MV-4-11 (cell line): ENCODE measurements around the gene KRTAP5-2.
"Not testable (repeated sequence)": the region's sequence is repeated elsewhere in the genome, so short reads cannot be mapped to it uniquely, and the experiment has no call there.

Experiments
- DNase-seq: peaks from one replicate; lab custom pipeline; 2025; lab: John Stamatoyannopoulos, UW

KRTAP5-2 gene, protein sequence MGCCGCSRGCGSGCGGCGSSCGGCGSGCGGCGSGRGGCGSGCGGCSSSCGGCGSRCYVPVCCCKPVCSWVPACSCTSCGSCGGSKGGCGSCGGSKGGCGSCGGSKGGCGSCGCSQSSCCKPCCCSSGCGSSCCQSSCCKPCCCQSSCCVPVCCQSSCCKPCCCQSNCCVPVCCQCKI

GRCh38 chr11:1597994-1598380 is at the start of gene KRTAP5-2:
KRTAP5-2 (minus strand) TSS chr11:1598294; CDS start chr11:1598250, 44 bp downstream.
- DNase-seq, result no peak

DNA sequence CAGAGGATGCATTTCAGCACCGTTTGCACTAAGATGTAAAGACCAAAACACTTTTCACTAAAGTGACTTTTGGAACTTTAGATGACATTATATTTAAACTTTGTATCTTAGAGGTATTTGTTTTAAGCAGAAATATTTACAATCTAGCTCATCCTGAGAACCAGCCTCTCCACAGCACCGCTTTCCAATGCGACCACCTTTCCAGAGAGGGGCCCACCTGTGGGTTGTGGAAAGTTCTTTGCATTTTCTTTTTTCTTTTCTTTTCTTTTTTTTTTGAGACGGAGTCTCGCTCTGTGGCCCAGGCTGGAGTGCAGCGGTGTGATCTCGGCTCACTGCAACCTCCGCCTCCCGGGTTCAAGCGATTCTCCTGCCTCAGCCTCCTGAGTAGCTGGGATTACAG is 48.4 kb upstream of the KRTAP5-2 start:
- not testable (repeated sequence) for DNase-seq

DNA sequence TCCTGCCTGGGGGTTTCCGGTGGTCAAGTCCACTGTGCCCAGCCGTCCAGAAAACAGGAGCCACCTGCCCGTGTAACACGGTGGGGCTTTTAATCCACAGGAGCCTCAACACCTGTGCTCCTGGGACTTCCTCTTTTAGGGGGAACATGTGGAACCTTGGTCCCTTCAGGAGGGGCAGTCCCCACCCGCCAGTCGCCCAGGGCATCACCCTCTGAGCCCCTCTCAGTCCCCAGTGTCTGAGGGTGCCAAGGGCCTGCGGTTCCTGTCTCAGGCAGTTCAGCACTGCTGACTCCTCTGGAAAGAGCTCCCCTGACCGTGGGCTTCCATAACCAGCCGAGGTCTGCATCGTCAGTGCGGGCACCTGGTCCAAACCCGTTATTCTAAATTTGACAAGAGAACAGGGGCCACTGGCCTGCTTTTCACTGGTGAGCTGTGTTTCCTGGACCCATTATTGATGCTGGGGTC is 47.3 kb upstream of the KRTAP5-2 start:
- DNase-seq, result no peak

- DNase-seq, result no peak
Observed at GRCh38 chr11:1644601-1645356, 46.7 kb upstream of the KRTAP5-2 start.

- no peak for DNase-seq
Observed at GRCh38 chr11:1643146-1643690, 45.1 kb upstream of the KRTAP5-2 start.

GRCh38 chr11:1642288-1643145 is 44.4 kb upstream of the KRTAP5-2 start:
- DNase-seq, result no peak

- no peak for DNase-seq
Observed at GRCh38 chr11:1641096-1641495, 43.0 kb upstream of the KRTAP5-2 start.

DNA sequence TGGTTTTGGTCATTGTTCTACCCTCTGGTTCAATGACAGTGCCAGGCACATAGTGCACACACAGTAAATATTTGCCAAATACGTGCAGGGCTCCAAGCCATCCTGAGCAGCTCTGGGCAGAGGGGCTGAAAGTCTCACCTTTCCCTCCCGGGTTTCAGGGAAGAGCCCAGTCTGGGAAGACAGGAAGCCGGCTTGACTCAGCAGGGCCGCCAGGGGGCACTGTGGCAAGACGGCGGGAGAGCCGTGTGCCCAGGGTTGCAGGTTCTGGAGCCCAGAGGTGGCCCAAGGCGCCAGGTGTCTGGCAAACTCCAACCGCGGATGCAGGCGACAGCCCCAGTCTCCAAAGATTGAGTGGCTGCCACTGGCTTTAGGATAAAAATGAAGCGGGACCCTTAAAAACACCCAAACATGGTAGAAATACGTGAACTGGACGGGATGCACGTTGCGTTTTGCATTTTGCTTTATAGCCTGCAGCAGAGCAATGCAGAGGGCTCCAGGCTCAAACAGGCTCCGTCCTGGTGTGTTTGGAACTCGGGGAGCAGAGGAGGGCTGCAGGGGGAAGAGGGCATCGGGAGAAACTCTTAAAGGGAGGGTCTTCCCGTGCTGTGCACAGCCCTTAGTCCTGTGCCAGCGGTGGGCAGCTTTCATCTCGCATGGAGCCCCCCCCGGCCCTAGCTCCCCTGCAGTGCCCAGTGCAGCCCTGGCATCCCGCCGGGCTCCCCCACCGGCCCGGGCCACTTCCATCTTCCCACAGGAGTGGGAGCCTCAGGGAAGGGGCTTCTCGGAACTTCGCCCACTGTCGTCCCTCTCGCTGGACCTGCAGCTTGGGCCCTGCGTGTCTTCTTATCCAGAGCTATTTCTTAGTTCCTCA is 42.2 kb upstream of the KRTAP5-2 start:
- no peak for DNase-seq

DNA sequence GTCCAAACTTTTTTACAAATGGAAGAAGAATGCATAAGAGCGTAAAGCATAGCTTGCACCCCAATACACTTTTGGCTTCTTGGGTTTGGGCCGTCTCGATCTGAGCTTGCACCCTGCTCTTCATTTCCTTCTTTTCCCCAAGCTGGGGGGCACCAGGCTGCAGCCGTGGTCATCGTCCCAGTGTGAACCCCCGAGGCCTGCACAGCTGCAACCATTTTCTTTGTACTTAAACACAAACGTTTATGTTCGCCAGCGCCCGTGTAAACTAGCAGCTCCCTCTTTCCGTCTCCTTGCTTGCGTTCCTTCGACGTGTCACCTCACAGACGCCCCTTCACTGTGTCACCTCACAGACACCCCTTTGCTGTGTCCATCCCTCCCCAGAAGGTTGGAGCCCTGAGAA is 41.6 kb upstream of the KRTAP5-2 start:
- no peak for DNase-seq

DNA sequence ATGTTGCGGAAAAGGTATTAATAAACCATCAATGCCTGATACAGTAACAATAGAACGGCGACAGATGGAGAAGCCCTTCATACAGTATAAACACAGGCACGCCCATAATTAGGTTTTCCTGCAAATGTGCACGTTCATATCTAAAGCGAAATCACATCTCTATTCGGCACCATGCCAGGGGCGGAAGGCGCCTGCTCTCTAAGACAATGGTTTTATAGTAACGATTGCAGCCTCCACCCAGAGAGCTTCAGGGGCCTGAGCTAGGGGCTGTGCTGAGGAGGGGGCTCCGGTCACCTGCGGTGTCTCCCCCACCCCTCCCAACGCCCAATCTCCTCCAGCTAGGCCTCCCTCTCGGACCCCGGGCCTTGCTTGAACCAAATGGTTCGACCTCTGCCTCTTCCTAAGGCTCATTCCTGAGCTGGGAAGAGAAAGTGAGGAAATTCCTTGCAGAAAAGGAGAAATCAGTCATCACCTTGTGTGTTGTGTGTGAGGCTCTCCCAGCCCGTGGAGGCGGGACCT is 41.1 kb upstream of the KRTAP5-2 start:
- DNase-seq, result no peak

DNA sequence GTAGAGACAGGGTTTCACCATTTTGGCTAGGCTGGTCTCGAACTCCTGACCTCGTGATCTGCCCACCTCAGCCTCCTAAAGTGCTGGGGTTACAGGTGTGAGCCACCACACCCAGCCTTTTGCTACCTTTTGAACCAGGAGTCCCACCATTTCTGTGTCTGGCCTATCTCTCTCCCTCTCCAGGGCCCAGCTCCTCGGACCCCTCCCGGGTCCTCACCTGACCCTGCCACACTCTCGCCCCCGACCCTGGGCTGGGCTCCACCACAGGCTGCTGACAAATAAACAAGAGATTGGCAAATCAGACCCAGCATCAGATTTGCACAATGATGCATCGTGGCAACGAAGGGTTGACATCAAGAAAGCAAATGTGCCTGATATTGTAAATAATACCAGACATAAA is 40.2 kb upstream of the KRTAP5-2 start:
- no peak for DNase-seq

GRCh38 chr11:1637628-1638027 is 39.5 kb upstream of the KRTAP5-2 start:
- DNase-seq, result no peak

DNA sequence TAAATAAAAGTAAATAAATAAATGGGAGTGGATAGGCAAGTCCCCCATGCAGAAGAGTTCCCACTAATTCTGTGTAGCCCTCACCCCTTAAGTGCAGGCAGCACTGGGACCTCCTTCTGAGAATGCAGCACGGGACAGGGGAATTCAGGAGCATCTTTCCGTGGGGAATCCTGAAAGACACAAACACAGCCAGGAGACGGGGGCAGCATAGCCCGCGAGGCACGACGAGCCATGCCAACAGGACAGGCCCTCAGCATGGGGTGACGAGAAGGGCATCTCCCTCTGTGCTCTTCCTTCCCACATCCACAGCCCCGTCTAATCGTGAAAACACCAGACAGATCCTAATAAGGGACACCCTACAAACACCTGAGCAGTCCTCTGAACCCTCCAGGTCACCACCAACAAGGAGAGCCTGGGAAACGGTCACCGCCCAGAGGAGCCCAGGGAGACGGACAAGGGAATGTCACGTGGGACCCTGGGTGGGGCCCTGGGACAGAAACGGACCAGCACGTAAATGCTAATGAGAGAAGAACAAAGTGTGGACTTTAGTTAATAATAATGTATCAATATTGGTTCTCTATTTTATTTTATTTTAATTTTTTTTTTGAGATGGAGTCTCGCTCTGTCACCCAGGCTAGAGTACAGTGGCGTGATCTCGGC is 38.3 kb upstream of the KRTAP5-2 start:
- no peak for DNase-seq

- no peak for DNase-seq
Observed at GRCh38 chr11:1633864-1634263, 35.8 kb upstream of the KRTAP5-2 start.

DNA sequence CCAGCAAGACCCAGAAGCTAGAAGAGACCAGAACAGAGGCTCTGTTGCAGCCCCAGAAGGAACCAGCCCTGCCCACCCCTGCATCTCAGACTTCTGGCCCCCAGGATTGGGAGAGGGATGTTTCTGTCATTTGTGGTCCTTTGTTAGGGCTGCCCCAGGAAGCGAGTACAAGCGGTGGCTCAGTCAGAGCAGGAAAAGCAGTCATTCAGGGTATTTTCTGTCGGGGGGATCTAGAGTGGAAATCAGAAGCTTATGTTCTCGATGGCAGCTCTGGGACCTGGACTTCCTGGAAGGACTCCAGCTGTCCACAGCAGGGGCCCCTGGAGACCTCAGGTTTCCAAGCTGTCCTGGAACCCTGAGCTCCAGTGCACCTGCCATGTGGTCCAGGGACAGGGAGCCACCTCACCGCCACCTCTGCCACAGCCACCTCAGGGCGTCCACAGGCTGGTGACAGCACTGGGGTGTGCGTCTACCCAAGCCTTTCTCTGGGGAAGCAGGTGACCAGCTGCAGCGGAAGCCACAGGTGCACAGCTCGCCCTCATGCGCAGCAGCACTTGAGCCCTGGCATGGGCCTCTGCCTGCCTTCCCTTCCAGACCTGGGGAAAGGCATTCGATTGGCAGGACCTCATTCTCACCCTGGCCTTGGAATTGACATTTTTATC is 34.1 kb upstream of the KRTAP5-2 start:
- DNase-seq, result no peak

DNA sequence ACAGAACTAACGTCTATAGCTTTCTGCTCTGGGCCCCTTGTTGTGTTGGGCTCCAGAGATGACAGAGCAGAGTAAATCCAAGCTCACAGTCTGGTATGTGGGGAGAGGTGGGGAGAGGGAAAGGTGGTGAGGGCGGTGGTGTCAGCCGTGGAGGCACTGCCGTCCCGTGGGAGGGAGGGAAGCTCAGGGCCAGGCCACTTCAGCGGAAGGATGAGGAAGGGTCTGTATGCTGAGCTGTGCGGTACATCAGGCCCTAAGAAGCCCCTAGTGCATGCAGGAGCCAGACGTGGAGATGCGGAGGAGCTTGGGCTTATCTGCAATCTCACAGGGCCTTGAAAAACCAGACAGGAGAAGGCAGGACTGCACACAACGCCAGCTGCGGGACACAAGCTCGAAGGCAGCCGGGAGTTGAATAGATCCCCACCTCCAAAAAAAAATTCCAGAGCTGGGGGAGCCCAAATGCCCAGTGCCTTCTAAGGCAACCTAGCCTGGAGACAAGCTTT is 33.0 kb upstream of the KRTAP5-2 start:
- no peak for DNase-seq

GRCh38 chr11:1630271-1630670 is 32.2 kb upstream of the KRTAP5-2 start:
- no peak for DNase-seq

- DNase-seq, result no peak
Observed at GRCh38 chr11:1629326-1630185, 31.5 kb upstream of the KRTAP5-2 start, which contains the start of gene KRTAP5-5. KRTAP5-5 (plus strand) TSS chr11:1629775; CDS start chr11:1629841, 66 bp downstream.
